ENCODE data around the gene EIF2S3. TPM values are rescaled to one million over a fixed set of nuclear protein-coding genes. Genes with fewer than 3 reads are reported as not detected.

EIF2S3 gene
- polyA plus RNA-seq, 1 of the 3 experiments (the other 2 are of a cell fraction), result 68.4 TPM

GRCh38 chrX:24125028-24125612 lies 70.4 kb downstream of the EIF2S3 start:
- no peaks in the 10 kb centered on the region for H3K9me3 ChIP-seq
- no peaks in the 10 kb centered on the region for H3K9me2 ChIP-seq
- no peak overlapping the region for H3K4me2 ChIP-seq
- H4K20me1 ChIP-seq (ENCODE audit: insufficient read depth), result no peaks in the 10 kb centered on the region
- peaks cover 4% of the 10 kb centered on the region; the same call in 1 of the 2 replicates for H3K27me3 ChIP-seq (ENCODE audit: insufficient read depth)
- H3K4me1 ChIP-seq (ENCODE audit: control insufficient read depth in 1 of 2, insufficient read depth in 2 of 2, low read depth in 1 of 2, low read length in 1 of 2), result no peaks in the 10 kb centered on the region
- 44% methylated on average over 8 of the region's 8 CpGs for WGBS (ENCODE audit: low lambda C conversion rate)
- DNase-seq, result no peak
- H3K27ac ChIP-seq (ENCODE audit: low read depth in 2 of 2, low read length in 1 of 2), result no peak overlapping the region
- H3K79me2 ChIP-seq (ENCODE audit: insufficient read depth), result no peaks in the 10 kb centered on the region
- no peak overlapping the region for H3K9ac ChIP-seq
- ChIA-PET CTCF (interaction anchor here (0.8 to 1.3 kb wide), 2 partner anchors 12 to 29 kb away, joined by 3 to 4 read pairs; no protein-coding TSS in a partner anchor), POLR2A (no interaction called here)
- no peak overlapping the region for H3K4me3 ChIP-seq (ENCODE audit: low read depth in 2 of 2, low read length in 1 of 2)
- no peak overlapping the region for H2AFZ ChIP-seq (ENCODE audit: low read depth)
- TF ChIP-seq PBX3 (IDR thresholded peaks at IDR 0.05) (no peak), EZH2phosphoT487 (IDR thresholded peaks at IDR 0.05; ENCODE audit: borderline replicate concordance, low read depth) (no peak), RXRA (IDR thresholded peaks at IDR 0.05; ENCODE audit: borderline replicate concordance, low read depth) (no peak), CHD2 (IDR thresholded peaks at IDR 0.05; ENCODE audit: low read length, partially characterized antibody) (no peak), MEF2A (IDR thresholded peaks at IDR 0.05; ENCODE audit: borderline replicate concordance, low read depth) (no peak), FOXJ3 (CRISPR knock-in tag; IDR thresholded peaks at IDR 0.05) (no peak), CTCF (IDR thresholded peaks at IDR 0.05) (no peak), YY1 (IDR thresholded peaks at IDR 0.05; ENCODE audit: low read depth) (no peak), EP300 (IDR thresholded peaks at IDR 0.05; ENCODE audit: borderline replicate concordance in 1 of 2, low read depth in 1 of 2, low read length in 1 of 2) (no peak), ELF1 (IDR thresholded peaks at IDR 0.05) (no peak), TAF1 (IDR thresholded peaks at IDR 0.05; ENCODE audit: borderline replicate concordance, low read depth, low read length) (no peak), POLR2AphosphoS5 (IDR thresholded peaks at IDR 0.05; ENCODE audit: low read depth, low read length) (no peak), FOSL2 (IDR thresholded peaks at IDR 0.05; ENCODE audit: borderline replicate concordance, low read depth) (no peak)
- no peaks in the 10 kb centered on the region for H3K36me3 ChIP-seq (replicated peaks in 1 of 2; ENCODE audit: control insufficient read depth in 1 of 2, insufficient read depth in 2 of 2, low read length in 1 of 2)
- H3F3A ChIP-seq (replicated peaks; ENCODE audit: insufficient read depth), result no peaks in the 10 kb centered on the region

Other genes starting within 250 kb of the EIF2S3 start
- 20.3 and 22.0 TPM in 2 replicates for gene APOO, start 147.0 kb upstream of the EIF2S3 start, polyA plus RNA-seq (2012; rRNA removed)
- gene CXorf58, start 146.9 kb upstream of the EIF2S3 start, polyA plus RNA-seq (2012; rRNA removed), result not detected in 2 replicates
- gene KLHL15, start 27.8 kb upstream of the EIF2S3 start, polyA plus RNA-seq (2012; rRNA removed), result 2.4 and 3.8 TPM in 2 replicates
- 9.0 and 11.9 TPM in 2 replicates for gene ZFX, start 94.8 kb downstream of the EIF2S3 start, polyA plus RNA-seq (2012; rRNA removed)